ENCODE measurements around the gene ATP6V0D1. TPM values are rescaled to one million over a fixed set of nuclear protein-coding genes. Genes with fewer than 3 reads are reported as not detected.

ATP6V0D1 gene
- polyA plus RNA-seq, 1 of the 3 experiments (the other 2 are of a cell fraction): 135 TPM

DNA sequence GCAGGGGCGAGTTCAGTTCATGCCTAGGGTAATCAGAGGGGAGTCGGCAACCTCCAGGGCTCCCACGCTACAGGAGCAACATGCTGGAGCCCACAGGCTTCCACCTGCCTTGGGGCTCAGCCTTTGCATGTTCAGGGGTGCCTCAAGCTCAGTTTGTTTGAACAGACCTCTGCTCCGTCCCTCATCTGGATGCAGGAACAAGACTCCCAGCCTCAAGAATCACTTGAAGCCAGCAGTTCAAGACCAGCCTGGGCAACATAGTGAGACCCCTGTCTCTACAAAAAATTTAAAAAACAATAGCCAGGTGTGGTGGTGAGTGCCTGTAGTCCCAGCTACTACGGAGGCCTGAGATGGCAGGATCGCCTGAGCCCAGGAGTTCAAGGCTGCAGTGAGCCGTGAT is 54.9 kb downstream of the ATP6V0D1 start:
- Histone ChIP-seq H4K20me1 (ENCODE audit: insufficient read depth) (no peaks in the 10 kb centered on the region), H3K27ac (ENCODE audit: low read depth in 2 of 2, low read length in 1 of 2) (no peak overlapping the region), H3K27me3 (ENCODE audit: insufficient read depth) (no peaks in the 10 kb centered on the region; the same call in 1 of the 2 replicates), H3K4me2 (no peak overlapping the region), H3K36me3 (replicated peaks in 1 of 2; ENCODE audit: control insufficient read depth in 1 of 2, insufficient read depth in 2 of 2, low read length in 1 of 2) (no peaks in the 10 kb centered on the region), H2AFZ (ENCODE audit: low read depth) (no peak overlapping the region), H3K9me2 (no peaks in the 10 kb centered on the region), H3K4me3 (ENCODE audit: low read depth in 2 of 2, low read length in 1 of 2) (no peak overlapping the region), H3K79me2 (ENCODE audit: insufficient read depth) (no peaks in the 10 kb centered on the region), H3K4me1 (ENCODE audit: control insufficient read depth in 1 of 2, insufficient read depth in 2 of 2, low read depth in 1 of 2, low read length in 1 of 2) (peaks cover 0 to 6% of the 10 kb centered on the region in 2 experiments; a peak in 1 of 4 replicates), H3K9me3 (no peaks in the 10 kb centered on the region), H3K9ac (no peak overlapping the region), H3F3A (replicated peaks; ENCODE audit: insufficient read depth) (no peaks in the 10 kb centered on the region)
- TF ChIP-seq TEAD4 (IDR thresholded peaks at IDR 0.05; ENCODE audit: borderline replicate concordance, insufficient read depth): no peak
- TF ChIP-seq RXRA (IDR thresholded peaks at IDR 0.05; ENCODE audit: borderline replicate concordance, low read depth): no peak
- no peak for TF ChIP-seq RCOR1 (IDR thresholded peaks at IDR 0.05; ENCODE audit: low read length)
- no peak for TF ChIP-seq POLR2AphosphoS5 (IDR thresholded peaks at IDR 0.05; ENCODE audit: low read depth, low read length)
- TF ChIP-seq, protein P1, sequence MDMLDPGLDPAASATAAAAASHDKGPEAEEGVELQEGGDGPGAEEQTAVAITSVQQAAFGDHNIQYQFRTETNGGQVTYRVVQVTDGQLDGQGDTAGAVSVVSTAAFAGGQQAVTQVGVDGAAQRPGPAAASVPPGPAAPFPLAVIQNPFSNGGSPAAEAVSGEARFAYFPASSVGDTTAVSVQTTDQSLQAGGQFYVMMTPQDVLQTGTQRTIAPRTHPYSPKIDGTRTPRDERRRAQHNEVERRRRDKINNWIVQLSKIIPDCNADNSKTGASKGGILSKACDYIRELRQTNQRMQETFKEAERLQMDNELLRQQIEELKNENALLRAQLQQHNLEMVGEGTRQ (IDR thresholded peaks at IDR 0.05; ENCODE audit: borderline replicate concordance, low read depth, low read length): no peak
- TF ChIP-seq MXI1 (IDR thresholded peaks at IDR 0.05; ENCODE audit: low read depth, low read length): no peak
- TF ChIP-seq JUND (IDR thresholded peaks at IDR 0.05): no peak
- no peak for TF ChIP-seq SMC3 (IDR thresholded peaks at IDR 0.05; ENCODE audit: low read depth, low read length)
- TF ChIP-seq, protein P2, sequence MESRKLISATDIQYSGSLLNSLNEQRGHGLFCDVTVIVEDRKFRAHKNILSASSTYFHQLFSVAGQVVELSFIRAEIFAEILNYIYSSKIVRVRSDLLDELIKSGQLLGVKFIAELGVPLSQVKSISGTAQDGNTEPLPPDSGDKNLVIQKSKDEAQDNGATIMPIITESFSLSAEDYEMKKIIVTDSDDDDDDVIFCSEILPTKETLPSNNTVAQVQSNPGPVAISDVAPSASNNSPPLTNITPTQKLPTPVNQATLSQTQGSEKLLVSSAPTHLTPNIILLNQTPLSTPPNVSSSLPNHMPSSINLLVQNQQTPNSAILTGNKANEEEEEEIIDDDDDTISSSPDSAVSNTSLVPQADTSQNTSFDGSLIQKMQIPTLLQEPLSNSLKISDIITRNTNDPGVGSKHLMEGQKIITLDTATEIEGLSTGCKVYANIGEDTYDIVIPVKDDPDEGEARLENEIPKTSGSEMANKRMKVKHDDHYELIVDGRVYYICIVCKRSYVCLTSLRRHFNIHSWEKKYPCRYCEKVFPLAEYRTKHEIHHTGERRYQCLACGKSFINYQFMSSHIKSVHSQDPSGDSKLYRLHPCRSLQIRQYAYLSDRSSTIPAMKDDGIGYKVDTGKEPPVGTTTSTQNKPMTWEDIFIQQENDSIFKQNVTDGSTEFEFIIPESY (IDR thresholded peaks at IDR 0.05; ENCODE audit: borderline replicate concordance, low read depth): no peak
- TF ChIP-seq, protein P3, sequence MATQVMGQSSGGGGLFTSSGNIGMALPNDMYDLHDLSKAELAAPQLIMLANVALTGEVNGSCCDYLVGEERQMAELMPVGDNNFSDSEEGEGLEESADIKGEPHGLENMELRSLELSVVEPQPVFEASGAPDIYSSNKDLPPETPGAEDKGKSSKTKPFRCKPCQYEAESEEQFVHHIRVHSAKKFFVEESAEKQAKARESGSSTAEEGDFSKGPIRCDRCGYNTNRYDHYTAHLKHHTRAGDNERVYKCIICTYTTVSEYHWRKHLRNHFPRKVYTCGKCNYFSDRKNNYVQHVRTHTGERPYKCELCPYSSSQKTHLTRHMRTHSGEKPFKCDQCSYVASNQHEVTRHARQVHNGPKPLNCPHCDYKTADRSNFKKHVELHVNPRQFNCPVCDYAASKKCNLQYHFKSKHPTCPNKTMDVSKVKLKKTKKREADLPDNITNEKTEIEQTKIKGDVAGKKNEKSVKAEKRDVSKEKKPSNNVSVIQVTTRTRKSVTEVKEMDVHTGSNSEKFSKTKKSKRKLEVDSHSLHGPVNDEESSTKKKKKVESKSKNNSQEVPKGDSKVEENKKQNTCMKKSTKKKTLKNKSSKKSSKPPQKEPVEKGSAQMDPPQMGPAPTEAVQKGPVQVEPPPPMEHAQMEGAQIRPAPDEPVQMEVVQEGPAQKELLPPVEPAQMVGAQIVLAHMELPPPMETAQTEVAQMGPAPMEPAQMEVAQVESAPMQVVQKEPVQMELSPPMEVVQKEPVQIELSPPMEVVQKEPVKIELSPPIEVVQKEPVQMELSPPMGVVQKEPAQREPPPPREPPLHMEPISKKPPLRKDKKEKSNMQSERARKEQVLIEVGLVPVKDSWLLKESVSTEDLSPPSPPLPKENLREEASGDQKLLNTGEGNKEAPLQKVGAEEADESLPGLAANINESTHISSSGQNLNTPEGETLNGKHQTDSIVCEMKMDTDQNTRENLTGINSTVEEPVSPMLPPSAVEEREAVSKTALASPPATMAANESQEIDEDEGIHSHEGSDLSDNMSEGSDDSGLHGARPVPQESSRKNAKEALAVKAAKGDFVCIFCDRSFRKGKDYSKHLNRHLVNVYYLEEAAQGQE (IDR thresholded peaks at IDR 0.05; ENCODE audit: low read depth, low read length): no peak
- TF ChIP-seq EZH2phosphoT487 (IDR thresholded peaks at IDR 0.05; ENCODE audit: borderline replicate concordance, low read depth): no peak
- TF ChIP-seq, protein P4, sequence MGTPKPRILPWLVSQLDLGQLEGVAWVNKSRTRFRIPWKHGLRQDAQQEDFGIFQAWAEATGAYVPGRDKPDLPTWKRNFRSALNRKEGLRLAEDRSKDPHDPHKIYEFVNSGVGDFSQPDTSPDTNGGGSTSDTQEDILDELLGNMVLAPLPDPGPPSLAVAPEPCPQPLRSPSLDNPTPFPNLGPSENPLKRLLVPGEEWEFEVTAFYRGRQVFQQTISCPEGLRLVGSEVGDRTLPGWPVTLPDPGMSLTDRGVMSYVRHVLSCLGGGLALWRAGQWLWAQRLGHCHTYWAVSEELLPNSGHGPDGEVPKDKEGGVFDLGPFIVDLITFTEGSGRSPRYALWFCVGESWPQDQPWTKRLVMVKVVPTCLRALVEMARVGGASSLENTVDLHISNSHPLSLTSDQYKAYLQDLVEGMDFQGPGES (IDR thresholded peaks at IDR 0.05; ENCODE audit: low read depth, low read length): no peak
- TF ChIP-seq TCF12 (IDR thresholded peaks at IDR 0.05): no peak
- TF ChIP-seq NFIC (IDR thresholded peaks at IDR 0.05; ENCODE audit: borderline replicate concordance): no peak
- WGBS (ENCODE audit: low lambda C conversion rate): 92% methylated on average over 7 of the region's 7 CpGs
- POLR2A ChIA-PET: no interaction called here
- CTCF ChIA-PET: interaction anchor here (0.8 to 5.9 kb wide), 8 partner anchors 8 to 148 kb away, joined by 3 to 76 read pairs (median 4); partner anchors contain the start of genes ATP6V0D1 and ZDHHC1
- DNase-seq: no peak

All from SK-N-SH (cell line).